Heart left ventricle (tissue), 13 donors: ENCODE measurements around the gene MED12L.

Source experiments
- POLR2A ChIP-seq, 2 donors: fragments of 450-650 bp; IDR thresholded peaks; one replicate each; pipeline ENCODE4 v1.6.1; 2017; ENCODE audit warnings: antibody characterized with exemption in 2 of 2, mild to moderate bottlenecking in 2 of 2, moderate library complexity in 2 of 2
- TF ChIP-seq, protein P1 (sequence below), 12 donors: fragments of 200-600 bp; sonication (generic) in 4 of 12; IDR thresholded peaks; one replicate each; pipeline versions ENCODE4 v1.5.0 to v1.8.0; 2018 to 2022; ENCODE audit warnings: antibody characterized with exemption in 12 of 12, mild to moderate bottlenecking in 5 of 12
- donor health status: ischemic (EF 13 %, LVEDD 7.1; RV severe dilation, severe dysfunction).
- donor health status: DM: no; HTN: yes; CAD: no.
- donor health status: DM: no; HTN: no; CAD: no.
- donor health status: ischemic (EF 25% LVEDD 6.9; RV normal size, moderate dysfunction).
- donor health status: ischemic (EF 25% LVEDD 5.7; RV mildly dilated, moderate dysfunction).
- donor health status: ischemic (EF 35%, LVEDD 5.7; RV mildly dilated, moderate dysfunction).
- donor health status: nonischemic (EF 11% LVEDD 7.7; RV severe dilation, severe dysfunction).
- donor health status: DM: yes; HTN: yes; CAD: no.
- donor health status: PGD.
- donor health status: ischemic (EF 29% LVEDD 5.4; RV normal size, mild dysfunction).
- donor health status: nonischemic (EF 23%, LVEDD 6.1; RV moderate dilation, normal function).

DNA sequence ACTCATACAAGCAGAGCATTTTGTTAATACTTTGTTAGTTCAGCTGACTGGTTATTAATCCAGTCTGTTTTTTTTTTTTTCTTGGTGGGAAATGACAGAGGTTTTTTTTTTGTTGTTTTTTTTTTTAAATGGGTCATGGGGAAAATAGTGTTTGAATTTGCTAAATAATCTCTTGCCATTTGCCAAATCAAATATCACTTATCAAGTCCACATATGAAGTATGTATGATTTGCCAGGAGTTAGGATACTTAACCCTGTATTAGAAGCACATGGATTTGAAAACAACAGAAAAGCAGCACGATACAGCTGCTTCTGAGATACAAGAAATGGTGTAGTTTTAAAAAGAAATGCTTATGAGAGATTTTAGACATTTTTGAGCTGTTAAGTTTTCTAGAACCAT, 171.3 kb downstream of the MED12L start:
- TF ChIP-seq, protein P1, sequence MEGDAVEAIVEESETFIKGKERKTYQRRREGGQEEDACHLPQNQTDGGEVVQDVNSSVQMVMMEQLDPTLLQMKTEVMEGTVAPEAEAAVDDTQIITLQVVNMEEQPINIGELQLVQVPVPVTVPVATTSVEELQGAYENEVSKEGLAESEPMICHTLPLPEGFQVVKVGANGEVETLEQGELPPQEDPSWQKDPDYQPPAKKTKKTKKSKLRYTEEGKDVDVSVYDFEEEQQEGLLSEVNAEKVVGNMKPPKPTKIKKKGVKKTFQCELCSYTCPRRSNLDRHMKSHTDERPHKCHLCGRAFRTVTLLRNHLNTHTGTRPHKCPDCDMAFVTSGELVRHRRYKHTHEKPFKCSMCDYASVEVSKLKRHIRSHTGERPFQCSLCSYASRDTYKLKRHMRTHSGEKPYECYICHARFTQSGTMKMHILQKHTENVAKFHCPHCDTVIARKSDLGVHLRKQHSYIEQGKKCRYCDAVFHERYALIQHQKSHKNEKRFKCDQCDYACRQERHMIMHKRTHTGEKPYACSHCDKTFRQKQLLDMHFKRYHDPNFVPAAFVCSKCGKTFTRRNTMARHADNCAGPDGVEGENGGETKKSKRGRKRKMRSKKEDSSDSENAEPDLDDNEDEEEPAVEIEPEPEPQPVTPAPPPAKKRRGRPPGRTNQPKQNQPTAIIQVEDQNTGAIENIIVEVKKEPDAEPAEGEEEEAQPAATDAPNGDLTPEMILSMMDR (IDR thresholded peaks at IDR 0.05) = no peak
- no peak for TF ChIP-seq POLR2A (IDR thresholded peaks at IDR 0.05)
